IPS DF 4.7 (cell line): ENCODE measurements around the gene MSL3B.

Experiments
- DNase-seq: peaks from one replicate; pipeline ENCODE4 v3.0.0-alpha.2; 2013; ENCODE audit warnings: low spot score; ENCODE audit errors: extremely low read depth

The MSL3B gene

DNA sequence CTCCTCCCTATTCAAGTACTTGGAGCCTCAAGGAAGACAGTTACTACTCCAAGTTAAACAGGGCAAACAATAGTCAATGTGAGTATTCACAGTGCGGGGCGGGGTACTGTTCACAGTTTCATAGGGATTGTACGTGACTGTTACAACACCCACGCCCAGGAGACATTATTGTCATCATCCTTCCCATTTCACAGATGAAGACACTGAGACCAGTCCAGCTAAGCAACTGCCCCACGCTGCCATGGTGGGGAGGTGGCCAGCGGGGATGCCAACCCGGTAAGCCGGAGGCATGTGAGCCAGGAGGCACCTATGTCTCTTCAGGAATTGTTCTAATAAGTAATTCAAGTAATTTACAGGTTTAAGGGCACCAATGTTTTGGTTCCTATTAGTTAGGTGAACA lies 14.8 kb downstream of the MSL3B start:
- DNase-seq: no peak

- DNase-seq: no peak
Measured at GRCh38 chr2:233852056-233852455, 16.1 kb downstream of the MSL3B start.

DNA sequence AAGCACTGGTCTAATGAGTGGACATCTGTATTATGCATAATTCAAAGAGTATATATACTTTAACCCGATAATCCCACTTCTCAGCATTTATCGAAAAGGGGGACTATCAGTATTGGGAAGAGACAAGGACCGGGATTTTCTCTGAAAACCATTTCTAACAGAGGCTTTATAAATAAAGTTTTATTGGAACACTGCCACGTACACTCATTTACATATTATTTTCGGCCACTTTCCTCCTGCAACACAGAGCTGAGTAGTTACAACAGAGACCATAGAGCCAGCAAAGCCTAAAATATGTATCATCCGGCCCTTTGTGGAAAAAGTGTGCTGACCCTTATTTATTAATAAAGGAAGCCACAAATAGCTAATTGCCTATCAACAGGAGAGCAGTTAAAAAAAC lies 17.0 kb downstream of the MSL3B start:
- DNase-seq: no peak

GRCh38 chr2:233850745-233851144 lies 17.4 kb downstream of the MSL3B start:
- DNase-seq: no peak

GRCh38 chr2:233849607-233850271 lies 18.4 kb downstream of the MSL3B start:
- no peak for DNase-seq

- no peak for DNase-seq
Measured at GRCh38 chr2:233848276-233848675, 19.9 kb downstream of the MSL3B start.

DNA sequence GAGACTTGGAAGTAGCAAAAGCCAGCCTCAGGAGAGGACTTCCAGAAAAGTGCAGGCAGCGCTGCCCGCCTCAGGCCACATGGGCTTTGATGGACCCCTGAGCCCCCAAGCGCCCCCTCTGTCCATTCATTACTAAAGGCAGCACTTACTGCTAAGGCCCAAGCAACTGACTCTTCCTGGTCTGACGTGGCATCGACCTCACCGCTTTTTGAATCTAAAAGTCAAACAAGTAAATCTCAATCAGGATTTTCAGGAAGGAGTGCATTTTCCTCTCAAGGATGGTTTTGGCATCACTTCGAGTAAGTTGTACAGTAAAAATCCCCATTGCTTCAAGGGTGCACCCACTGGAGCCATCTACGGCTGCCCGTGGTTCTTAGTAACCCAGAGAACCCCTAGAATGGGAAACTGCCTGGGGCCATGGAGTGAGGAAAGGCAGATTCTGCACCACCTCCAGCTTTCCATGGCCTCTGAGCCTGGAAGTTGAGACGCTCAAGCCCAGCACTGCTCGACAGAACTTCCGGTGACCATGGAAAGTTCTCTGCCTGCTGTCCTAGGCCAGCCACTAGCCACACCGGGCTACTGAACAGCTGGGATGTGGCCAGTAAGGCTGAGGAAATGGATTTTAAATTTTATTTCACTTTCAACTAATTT lies 20.8 kb downstream of the MSL3B start:
- no peak for DNase-seq

- DNase-seq: no peak
Measured at GRCh38 chr2:233846387-233847247, 21.6 kb downstream of the MSL3B start.

DNA sequence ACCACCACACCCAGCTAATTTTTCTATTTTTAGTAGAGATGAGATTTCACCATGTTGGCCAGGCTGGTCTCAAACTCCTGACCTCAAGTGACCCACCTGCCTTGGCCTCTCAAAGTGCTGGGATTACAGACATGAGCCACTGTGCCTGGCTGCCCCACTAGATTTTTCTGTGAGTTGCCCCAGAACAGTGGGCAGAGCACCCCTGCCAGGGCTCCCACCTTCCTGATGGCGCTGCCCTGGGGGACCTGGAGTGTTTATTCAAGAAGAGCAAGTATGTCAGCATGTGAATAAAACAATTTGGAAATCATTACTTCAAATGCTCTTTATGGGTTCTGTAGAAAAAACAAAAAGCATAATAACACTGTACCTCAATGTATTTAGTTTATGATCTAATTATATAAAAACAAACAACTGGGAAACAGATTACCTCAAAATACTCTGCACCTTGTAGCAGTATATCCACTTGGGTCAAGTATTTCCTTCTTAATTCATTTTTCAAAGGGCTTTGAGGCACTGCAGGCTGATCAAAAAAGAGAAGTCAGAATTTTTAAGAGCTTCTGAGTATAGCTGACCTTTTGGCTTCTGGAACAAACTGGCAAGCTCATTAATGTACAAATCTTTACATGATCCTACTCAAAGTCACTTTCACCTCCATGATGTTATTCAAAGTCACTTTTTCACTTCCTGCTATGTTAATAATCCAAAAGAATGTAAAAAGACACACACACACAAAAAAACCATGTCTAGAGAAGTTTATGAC lies 22.7 kb downstream of the MSL3B start:
- DNase-seq: no peak

- DNase-seq: no peak
Measured at GRCh38 chr2:233844836-233845235, 23.4 kb downstream of the MSL3B start.

GRCh38 chr2:233844064-233844807 lies 23.9 kb downstream of the MSL3B start:
- no peak for DNase-seq

- DNase-seq: no peak
Measured at GRCh38 chr2:233841183-233841582, 27.0 kb downstream of the MSL3B start.

DNA sequence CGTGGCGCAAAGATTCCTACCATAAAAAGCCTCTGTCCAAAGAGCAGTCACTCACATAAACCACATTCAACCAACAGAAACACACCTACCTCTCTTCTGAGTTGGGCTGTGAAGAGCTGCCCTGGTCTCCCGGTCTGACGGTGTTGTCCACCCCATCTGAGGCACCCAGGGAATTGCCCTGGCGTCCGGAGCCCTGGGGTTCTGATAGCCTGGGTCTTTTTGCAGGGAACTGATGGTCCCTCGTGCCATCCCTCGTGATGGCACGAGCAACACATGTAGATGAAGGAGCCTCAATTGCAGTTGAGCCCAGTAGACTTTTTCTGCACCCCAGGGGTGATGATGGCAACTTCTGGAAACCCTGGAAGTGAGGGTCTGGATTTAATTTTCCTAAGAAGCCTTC lies 27.7 kb downstream of the MSL3B start:
- DNase-seq: no peak

- DNase-seq: no peak
Measured at GRCh38 chr2:233839447-233839820, 28.8 kb downstream of the MSL3B start.

- DNase-seq: no peak
Measured at GRCh38 chr2:233838726-233839446, 29.3 kb downstream of the MSL3B start.

DNA sequence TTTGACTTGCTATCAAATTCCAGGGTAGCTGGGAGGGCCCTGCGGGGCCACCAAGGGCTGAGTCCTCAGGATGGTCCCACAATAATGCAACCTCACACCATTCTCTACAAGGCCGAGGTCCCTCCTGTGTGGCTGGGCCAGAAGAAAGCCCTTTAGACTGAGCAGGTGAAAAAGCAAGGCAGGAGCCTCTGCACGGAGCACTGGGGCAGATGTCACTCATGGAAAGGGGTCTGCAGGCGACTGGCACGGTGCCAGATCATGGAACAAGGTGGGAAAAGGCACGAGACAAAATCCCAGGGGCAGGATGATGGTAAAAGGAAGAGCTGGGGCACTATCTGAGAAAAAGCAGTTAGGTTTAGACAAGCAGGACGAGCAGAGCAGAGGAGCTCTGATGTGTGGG lies 29.9 kb downstream of the MSL3B start:
- no peak for DNase-seq

GRCh38 chr2:233837694-233838229 lies 30.4 kb downstream of the MSL3B start:
- no peak for DNase-seq

GRCh38 chr2:233836359-233836758 lies 31.8 kb downstream of the MSL3B start:
- DNase-seq: no peak

GRCh38 chr2:233835230-233836186 lies 32.7 kb downstream of the MSL3B start:
- DNase-seq: no peak
